ENCODE measurements around the gene SPEG. TPM values are rescaled to one million over a fixed set of nuclear protein-coding genes. Genes with fewer than 3 reads are reported as not detected.

The SPEG gene
- total and polyA plus RNA-seq, 2 of the 13 experiments (the other 11 are each of a cell fraction or from before 2014, with no cell fraction given) = 0.18 to 0.24 TPM

DNA sequence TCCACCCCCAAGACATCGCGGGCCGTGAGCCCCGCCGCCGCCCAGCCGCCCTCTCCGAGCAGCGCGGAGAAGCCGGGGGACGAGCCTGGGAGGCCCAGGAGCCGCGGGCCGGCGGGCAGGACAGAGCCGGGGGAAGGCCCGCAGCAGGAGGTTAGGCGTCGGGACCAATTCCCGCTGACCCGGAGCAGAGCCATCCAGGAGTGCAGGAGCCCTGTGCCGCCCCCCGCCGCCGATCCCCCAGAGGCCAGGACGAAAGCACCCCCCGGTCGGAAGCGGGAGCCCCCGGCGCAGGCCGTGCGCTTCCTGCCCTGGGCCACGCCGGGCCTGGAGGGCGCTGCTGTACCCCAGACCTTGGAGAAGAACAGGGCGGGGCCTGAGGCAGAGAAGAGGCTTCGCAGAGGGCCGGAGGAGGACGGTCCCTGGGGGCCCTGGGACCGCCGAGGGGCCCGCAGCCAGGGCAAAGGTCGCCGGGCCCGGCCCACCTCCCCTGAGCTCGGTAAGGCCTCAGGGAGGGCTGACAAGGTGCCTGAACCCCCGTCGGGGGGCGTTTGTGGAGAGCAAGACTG lies 14.2 kb downstream of the SPEG start (continued):
- TF ChIP-seq, protein P1, sequence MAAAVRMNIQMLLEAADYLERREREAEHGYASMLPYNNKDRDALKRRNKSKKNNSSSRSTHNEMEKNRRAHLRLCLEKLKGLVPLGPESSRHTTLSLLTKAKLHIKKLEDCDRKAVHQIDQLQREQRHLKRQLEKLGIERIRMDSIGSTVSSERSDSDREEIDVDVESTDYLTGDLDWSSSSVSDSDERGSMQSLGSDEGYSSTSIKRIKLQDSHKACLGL (CRISPR knock-in tag; IDR thresholded peaks at IDR 0.05) = no peak
- TF ChIP-seq, protein P2, sequence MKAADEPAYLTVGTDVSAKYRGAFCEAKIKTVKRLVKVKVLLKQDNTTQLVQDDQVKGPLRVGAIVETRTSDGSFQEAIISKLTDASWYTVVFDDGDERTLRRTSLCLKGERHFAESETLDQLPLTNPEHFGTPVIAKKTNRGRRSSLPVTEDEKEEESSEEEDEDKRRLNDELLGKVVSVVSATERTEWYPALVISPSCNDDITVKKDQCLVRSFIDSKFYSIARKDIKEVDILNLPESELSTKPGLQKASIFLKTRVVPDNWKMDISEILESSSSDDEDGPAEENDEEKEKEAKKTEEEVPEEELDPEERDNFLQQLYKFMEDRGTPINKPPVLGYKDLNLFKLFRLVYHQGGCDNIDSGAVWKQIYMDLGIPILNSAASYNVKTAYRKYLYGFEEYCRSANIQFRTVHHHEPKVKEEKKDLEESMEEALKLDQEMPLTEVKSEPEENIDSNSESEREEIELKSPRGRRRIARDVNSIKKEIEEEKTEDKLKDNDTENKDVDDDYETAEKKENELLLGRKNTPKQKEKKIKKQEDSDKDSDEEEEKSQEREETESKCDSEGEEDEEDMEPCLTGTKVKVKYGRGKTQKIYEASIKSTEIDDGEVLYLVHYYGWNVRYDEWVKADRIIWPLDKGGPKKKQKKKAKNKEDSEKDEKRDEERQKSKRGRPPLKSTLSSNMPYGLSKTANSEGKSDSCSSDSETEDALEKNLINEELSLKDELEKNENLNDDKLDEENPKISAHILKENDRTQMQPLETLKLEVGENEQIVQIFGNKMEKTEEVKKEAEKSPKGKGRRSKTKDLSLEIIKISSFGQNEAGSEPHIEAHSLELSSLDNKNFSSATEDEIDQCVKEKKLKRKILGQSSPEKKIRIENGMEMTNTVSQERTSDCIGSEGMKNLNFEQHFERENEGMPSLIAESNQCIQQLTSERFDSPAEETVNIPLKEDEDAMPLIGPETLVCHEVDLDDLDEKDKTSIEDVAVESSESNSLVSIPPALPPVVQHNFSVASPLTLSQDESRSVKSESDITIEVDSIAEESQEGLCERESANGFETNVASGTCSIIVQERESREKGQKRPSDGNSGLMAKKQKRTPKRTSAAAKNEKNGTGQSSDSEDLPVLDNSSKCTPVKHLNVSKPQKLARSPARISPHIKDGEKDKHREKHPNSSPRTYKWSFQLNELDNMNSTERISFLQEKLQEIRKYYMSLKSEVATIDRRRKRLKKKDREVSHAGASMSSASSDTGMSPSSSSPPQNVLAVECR (CRISPR knock-in tag; IDR thresholded peaks at IDR 0.05; ENCODE audit: borderline replicate concordance) = peak; percentile 31; the same call in 1 of the 2 replicates
- TF ChIP-seq, protein P3, sequence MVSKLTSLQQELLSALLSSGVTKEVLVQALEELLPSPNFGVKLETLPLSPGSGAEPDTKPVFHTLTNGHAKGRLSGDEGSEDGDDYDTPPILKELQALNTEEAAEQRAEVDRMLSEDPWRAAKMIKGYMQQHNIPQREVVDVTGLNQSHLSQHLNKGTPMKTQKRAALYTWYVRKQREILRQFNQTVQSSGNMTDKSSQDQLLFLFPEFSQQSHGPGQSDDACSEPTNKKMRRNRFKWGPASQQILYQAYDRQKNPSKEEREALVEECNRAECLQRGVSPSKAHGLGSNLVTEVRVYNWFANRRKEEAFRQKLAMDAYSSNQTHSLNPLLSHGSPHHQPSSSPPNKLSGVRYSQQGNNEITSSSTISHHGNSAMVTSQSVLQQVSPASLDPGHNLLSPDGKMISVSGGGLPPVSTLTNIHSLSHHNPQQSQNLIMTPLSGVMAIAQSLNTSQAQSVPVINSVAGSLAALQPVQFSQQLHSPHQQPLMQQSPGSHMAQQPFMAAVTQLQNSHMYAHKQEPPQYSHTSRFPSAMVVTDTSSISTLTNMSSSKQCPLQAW (CRISPR knock-in tag; IDR thresholded peaks at IDR 0.05) = no peak
- TF ChIP-seq BCL6 (CRISPR knock-in tag; IDR thresholded peaks at IDR 0.05) (no peak), STAT5B (CRISPR knock-in tag; IDR thresholded peaks at IDR 0.05) (no peak), ZNF382 (CRISPR knock-in tag; IDR thresholded peaks at IDR 0.05; ENCODE audit: borderline replicate concordance) (no peak), CTCF (CRISPR knock-in tag; IDR thresholded peaks at IDR 0.05) (peak; percentile 35), MTF2 (CRISPR knock-in tag; IDR thresholded peaks at IDR 0.05; ENCODE audit: borderline replicate concordance) (peak; percentile 77; the same call in 1 of the 2 replicates), ZSCAN31 (CRISPR knock-in tag; IDR thresholded peaks at IDR 0.05; ENCODE audit: low read depth) (no peak), ZNF607 (CRISPR knock-in tag; IDR thresholded peaks at IDR 0.05; ENCODE audit: borderline replicate concordance) (no peak), ZNF709 (CRISPR knock-in tag; IDR thresholded peaks at IDR 0.05) (no peak), NFATC3 (CRISPR knock-in tag; IDR thresholded peaks at IDR 0.05) (no peak), ZNF572 (CRISPR knock-in tag; IDR thresholded peaks at IDR 0.05) (no peak), ARNTL (CRISPR knock-in tag; IDR thresholded peaks at IDR 0.05) (no peak), NR2C2 (CRISPR knock-in tag; IDR thresholded peaks at IDR 0.05; ENCODE audit: borderline replicate concordance) (no peak), ZNF543 (CRISPR knock-in tag; IDR thresholded peaks at IDR 0.05) (no peak), ZNF777 (CRISPR knock-in tag; IDR thresholded peaks at IDR 0.05) (0 out of 2 replicates have a peak, but pooled peaks have one; percentile 43), HDAC2 (CRISPR knock-in tag; IDR thresholded peaks at IDR 0.05) (no peak), PATZ1 (CRISPR knock-in tag; IDR thresholded peaks at IDR 0.05) (peak; percentile 45; the same call in 1 of the 2 replicates), ARNT2 (CRISPR knock-in tag; IDR thresholded peaks at IDR 0.05; ENCODE audit: low read depth) (no peak)
